Heart right ventricle (tissue), 16 donors: ENCODE measurements around the gene ZSCAN4. TPM values are rescaled to one million over a fixed set of nuclear protein-coding genes. Genes with fewer than 3 reads are reported as not detected.

Experiments used
- ATAC-seq, 8 donors: fragments of 200-7000 bp; cut with Tn5 transposase; one replicate each; pipeline ENCODE4 v1.9.1; 2020; ENCODE audit warnings: mild to moderate bottlenecking in 8 of 8, moderate library complexity in 8 of 8, moderate number of reproducible peaks in 1 of 8
- DNase-seq, 2 donors: peaks; one replicate each; pipeline ENCODE4 v3.0.0-alpha.2; 2020
- H3K27ac ChIP-seq, 10 donors: fragments of 200-600 bp; sonication (generic) in 2 of 10; one replicate each; pipeline versions ENCODE4 v1.5.0 to v1.8.0; 2020 to 2022; ENCODE audit warnings: mild to moderate bottlenecking in 3 of 10
- H3K27me3 ChIP-seq, 7 donors: fragments of 200-600 bp; one replicate each; pipeline ENCODE4 v1.8.0; 2021 to 2022; ENCODE audit warnings: mild to moderate bottlenecking in 2 of 7
- H3K36me3 ChIP-seq, 9 donors: fragments of 200-600 bp; sonication (generic) in 1 of 9; one replicate each; pipeline versions ENCODE4 v1.5.0 to v1.8.0; 2020 to 2022; ENCODE audit warnings: mild to moderate bottlenecking in 2 of 9
- H3K4me1 ChIP-seq, 9 donors: fragments of 200-600 bp; sonication (generic) in 1 of 9; one replicate each; pipeline versions ENCODE4 v1.5.0 to v1.8.0; 2020 to 2022; ENCODE audit warnings: mild to moderate bottlenecking in 4 of 9
- H3K4me3 ChIP-seq, 10 donors: fragments of 200-600 bp; sonication (generic) in 2 of 10; one replicate each; pipeline versions ENCODE4 v1.5.0 to v1.8.0; 2020 to 2022; ENCODE audit warnings: mild to moderate bottlenecking in 7 of 10, moderate library complexity in 2 of 10
- H3K9me3 ChIP-seq, 11 donors: fragments of 200-600 bp in 10 of 11; sonication (generic) in 2 of 11; one replicate each; pipeline versions ENCODE4 v1.5.0 to v1.8.0; 2013 to 2022; ENCODE audit warnings: mild to moderate bottlenecking in 2 of 11, control low read depth in 1 of 11, moderate library complexity in 1 of 11
- CTCF ChIP-seq, 9 donors: fragments of 200-600 bp; sonication (generic) in 2 of 9; IDR thresholded peaks; one replicate each; pipeline versions ENCODE4 v1.5.0 to v1.8.0; 2021 to 2022; ENCODE audit warnings: antibody characterized with exemption in 9 of 9, mild to moderate bottlenecking in 5 of 9, moderate library complexity in 1 of 9
- WGBS, 2 donors: extraction: QIAGEN DNeasy Blood & Tissue Kit; methylation state at CpG; one replicate each; pipeline ENCODE4 v1.1.7; 2013; ENCODE audit warnings: inconsistent platforms in 1 of 2; 5-methylcytosine and 5-hydroxymethylcytosine counted together
- intact Hi-C, 10 donors: fragments of 100-400 bp; cut with DNase I; formaldehyde crosslinking; loops; one replicate each; pipeline versions ENCODE4 v1.11.1 to v1.14.2; 2022
- polyA plus RNA-seq, 2 donors: library from polyadenylated mRNA; stranded (reverse); fragments of 200-250 nt; gene quantifications; one replicate each; pipeline ENCODE4 v1.2.3, GENCODE V29; 2013
- total RNA-seq, 10 donors: library from RNA; stranded (reverse); fragmentation: NEBNext Ultra II Directional in 3 of 10; extraction: Animal tissue kit (Norgen Biotek cat#: 25700) in 3 of 10; gene quantifications; one replicate each; pipeline versions ENCODE4 v1.2.1 to v1.2.4, GENCODE V29; 2021 to 2023
- donor health status: Arrhythmogenic right ventricular cardiomyopathy.
- donor health status: ischemic (EF 13 %, LVEDD 7.1; RV severe dilation, severe dysfunction).
- donor health status: healthy with polysubstance abuse.
- donor health status: DM: no; HTN: yes; CAD: no.
- donor health status: DM: no; HTN: no; CAD: no.
- donor health status: ischemic (EF 25% LVEDD 6.9; RV normal size, moderate dysfunction).
- donor health status: ischemic (EF 25% LVEDD 5.7; RV mildly dilated, moderate dysfunction).
- donor health status: healthy.
- donor health status: DM: yes; HTN: yes; CAD: no.
- donor health status: Ischemic cardiomyopathy.
- donor health status: ischemic (EF 35%, LVEDD 5.7; RV mildly dilated, moderate dysfunction).
- donor health status: nonischemic (EF 11% LVEDD 7.7; RV severe dilation, severe dysfunction).
- donor health status: DM: yes; HTN: yes; CAD: no.
- donor health status: PGD.
- donor health status: ischemic (EF 29% LVEDD 5.4; RV normal size, mild dysfunction).
- donor health status: nonischemic (EF 23%, LVEDD 6.1; RV moderate dilation, normal function).

ZSCAN4 gene
- total and polyA plus RNA-seq, 12 donors, result 0.03 to 0.57 (median 0.19) TPM; not detected in 5

GRCh38 chr19:57719424-57719823, 50.7 kb downstream of the ZSCAN4 start:
- intact Hi-C loops, result no loop called here
- H3K36me3 ChIP-seq, result peaks cover 4 to 64% (median 42%) of the 10 kb centered on the region in 9 donors
- H3K4me1 ChIP-seq, result no peaks in the 10 kb centered on the region
- no peak overlapping the region for H3K4me3 ChIP-seq
- H3K9me3 ChIP-seq, result peaks cover 0 to 100% (median 48%) of the 10 kb centered on the region in 11 donors
- H3K27me3 ChIP-seq, result no peaks in the 10 kb centered on the region
- no peak for ATAC-seq
- TF ChIP-seq CTCF (IDR thresholded peaks at IDR 0.05), result no peak
- DNase-seq, result no peak
- no peak overlapping the region for H3K27ac ChIP-seq

DNA sequence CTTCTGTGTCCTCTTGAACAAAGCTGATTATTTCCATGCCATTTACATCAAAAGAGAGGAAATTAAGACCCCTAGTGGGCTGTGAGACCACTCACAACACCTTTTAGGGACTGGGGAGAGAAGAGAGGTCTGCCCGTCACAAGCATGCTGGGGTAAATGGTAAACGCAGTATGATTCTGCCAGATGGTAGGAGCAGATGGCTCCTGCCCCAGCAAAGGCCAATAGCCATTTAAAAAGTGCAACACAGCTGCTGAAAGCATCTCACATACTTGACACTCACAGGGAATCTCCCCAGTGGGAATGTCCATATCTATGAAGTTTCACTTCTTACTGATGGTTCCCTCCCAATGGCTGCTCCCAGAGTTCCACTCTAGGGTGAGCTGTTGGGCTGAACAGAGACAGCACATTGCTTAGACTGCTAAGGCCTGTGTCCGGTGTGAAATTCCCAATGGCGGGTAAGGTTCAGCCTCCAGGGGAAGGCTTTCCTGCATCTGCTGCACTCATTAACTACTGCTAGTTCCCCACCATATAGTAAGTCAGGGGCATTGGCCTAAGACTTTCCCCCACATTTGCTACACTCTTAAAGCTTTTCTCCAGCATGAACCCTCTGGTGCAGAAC, 51.3 kb downstream of the ZSCAN4 start:
- H3K4me3 ChIP-seq, result no peak overlapping the region
- H3K36me3 ChIP-seq, result peaks cover 4 to 63% (median 41%) of the 10 kb centered on the region in 9 donors
- peaks cover 0 to 100% (median 52%) of the 10 kb centered on the region in 11 donors for H3K9me3 ChIP-seq
- no peaks in the 10 kb centered on the region for H3K27me3 ChIP-seq
- 92 to 93% methylated on average over 4 of the region's 4 CpGs for WGBS, 2 donors
- no peaks in the 10 kb centered on the region for H3K4me1 ChIP-seq
- DNase-seq (no peak), ATAC-seq (no peak)
- no peak overlapping the region for H3K27ac ChIP-seq
- intact Hi-C loops, result loop anchor here in 1 of 10 donors (5.0 kb wide), 1 partner anchor 582 kb away; no protein-coding TSS in a partner anchor
- TF ChIP-seq CTCF (IDR thresholded peaks at IDR 0.05), result no peak

- Histone ChIP-seq H3K36me3 (peaks cover 4 to 66% (median 41%) of the 10 kb centered on the region in 9 donors), H3K9me3 (peaks cover 0 to 99% (median 59%) of the 10 kb centered on the region in 11 donors), H3K27ac (no peak overlapping the region), H3K4me3 (no peak overlapping the region), H3K27me3 (no peaks in the 10 kb centered on the region), H3K4me1 (no peaks in the 10 kb centered on the region)
- no peak for TF ChIP-seq CTCF (IDR thresholded peaks at IDR 0.05)
- ATAC-seq, result no peak
- intact Hi-C loops, result loop anchor here in 1 of 10 donors (5.0 kb wide), 1 partner anchor 581 kb away; no protein-coding TSS in a partner anchor
- no peak for DNase-seq
- 97 to 99% methylated on average over 10 of the region's 10 CpGs for WGBS, 2 donors
Measured at GRCh38 chr19:57720878-57721277, 52.1 kb downstream of the ZSCAN4 start.

Other genes with a start within 250 kb of the ZSCAN4 start
- 1 to 10 TPM; 1.7 to 7.7 (median 2.4) TPM for gene ZNF749, start 233.6 kb upstream of the ZSCAN4 start, total RNA-seq
- gene ZNF749, start 233.6 kb upstream of the ZSCAN4 start, polyA plus RNA-seq, result 10 to 100 TPM in 1 of 2 donors, 1 to 10 TPM in 1; 2.9 to 12.8 TPM
- gene VN1R1, start 211.8 kb upstream of the ZSCAN4 start, total RNA-seq, result 1 to 10 TPM; 1.9 to 6.5 (median 4.5) TPM
- 1 to 10 TPM in 1 of 2 donors, under 1 TPM in 1; 0.88 to 1.8 TPM for gene VN1R1, start 211.8 kb upstream of the ZSCAN4 start, polyA plus RNA-seq
- 10 to 100 TPM; 18.6 to 27.4 (median 23.2) TPM for gene ZNF772, start 191.4 kb upstream of the ZSCAN4 start, total RNA-seq
- gene ZNF772, start 191.4 kb upstream of the ZSCAN4 start, polyA plus RNA-seq, result 1 to 10 TPM; 2.4 to 2.7 TPM
- gene ZNF419, start 181.2 kb upstream of the ZSCAN4 start, total RNA-seq, result 1 to 10 TPM; 5.4 to 9.1 (median 7.8) TPM
- 1 to 10 TPM; 5.0 to 9.2 TPM for gene ZNF419, start 181.2 kb upstream of the ZSCAN4 start, polyA plus RNA-seq
- gene ZNF773, start 169.0 kb upstream of the ZSCAN4 start, total RNA-seq, result 1 to 10 TPM; 3.1 to 6.4 (median 5.0) TPM
- 1 to 10 TPM; 2.4 to 3.2 TPM for gene ZNF773, start 169.0 kb upstream of the ZSCAN4 start, polyA plus RNA-seq
- gene ZNF549, start 141.6 kb upstream of the ZSCAN4 start, total RNA-seq, result 1 to 10 TPM; 3.0 to 5.1 (median 3.8) TPM
- 1 to 10 TPM; 2.1 to 2.9 TPM for gene ZNF549, start 141.6 kb upstream of the ZSCAN4 start, polyA plus RNA-seq
- gene ZNF550, start 109.1 kb upstream of the ZSCAN4 start, total RNA-seq, result 1 to 10 TPM; 4.6 to 9.7 (median 7.5) TPM
- gene ZNF550, start 109.1 kb upstream of the ZSCAN4 start, polyA plus RNA-seq, result 1 to 10 TPM; 3.3 to 6.7 TPM
- 1 to 10 TPM; 2.9 to 6.5 (median 4.6) TPM for gene ZNF416, start 90.0 kb upstream of the ZSCAN4 start, total RNA-seq
- 1 to 10 TPM; 1.7 to 3.0 TPM for gene ZNF416, start 90.0 kb upstream of the ZSCAN4 start, polyA plus RNA-seq
- gene ZIK1, start 84.8 kb upstream of the ZSCAN4 start, total RNA-seq, result 1 to 10 TPM; 2.7 to 5.4 (median 4.5) TPM
- gene ZIK1, start 84.8 kb upstream of the ZSCAN4 start, polyA plus RNA-seq, result 1 to 10 TPM; 1.2 to 3.7 TPM
- gene ZNF530, start 69.0 kb upstream of the ZSCAN4 start, total RNA-seq, result 1 to 10 TPM; 3.2 to 5.6 (median 4.4) TPM
- 1 to 10 TPM; 4.7 to 5.8 TPM for gene ZNF530, start 69.0 kb upstream of the ZSCAN4 start, polyA plus RNA-seq
- gene ZNF134, start 54.7 kb upstream of the ZSCAN4 start, total RNA-seq, result 10 to 100 TPM in 8 of 10 donors, 1 to 10 TPM in 2; 9.5 to 18.0 (median 12.7) TPM
- 1 to 10 TPM; 5.4 to 6.2 TPM for gene ZNF134, start 54.7 kb upstream of the ZSCAN4 start, polyA plus RNA-seq
- 10 to 100 TPM in 6 of 10 donors, 1 to 10 TPM in 4; 9.2 to 14.1 (median 10.4) TPM for gene ZNF211, start 35.8 kb upstream of the ZSCAN4 start, total RNA-seq
- gene ZNF211, start 35.8 kb upstream of the ZSCAN4 start, polyA plus RNA-seq, result 10 to 100 TPM in 1 of 2 donors, 1 to 10 TPM in 1; 5.7 to 26.6 TPM
- gene ZNF551, start 13.0 kb downstream of the ZSCAN4 start, total RNA-seq, result 1 to 10 TPM; 3.3 to 5.5 (median 4.1) TPM
- 1 to 10 TPM; 1.8 to 1.9 TPM for gene ZNF551, start 13.0 kb downstream of the ZSCAN4 start, polyA plus RNA-seq
- gene ZNF154, start 40.3 kb downstream of the ZSCAN4 start, total RNA-seq, result 1 to 10 TPM; 2.8 to 5.7 (median 4.4) TPM
- gene ZNF154, start 40.3 kb downstream of the ZSCAN4 start, polyA plus RNA-seq, result 1 to 10 TPM; 1.2 to 6.4 TPM
- gene ZNF671, start 58.7 kb downstream of the ZSCAN4 start, total RNA-seq, result 10 to 100 TPM in 1 of 10 donors, 1 to 10 TPM in 9; 5.8 to 10.4 (median 7.7) TPM
- gene ZNF671, start 58.7 kb downstream of the ZSCAN4 start, polyA plus RNA-seq, result 1 to 10 TPM; 3.9 to 6.8 TPM
- gene ZNF776, start 77.9 kb downstream of the ZSCAN4 start, total RNA-seq, result 10 to 100 TPM in 9 of 10 donors, 1 to 10 TPM in 1; 9.5 to 18.0 (median 13.4) TPM
- gene ZNF776, start 77.9 kb downstream of the ZSCAN4 start, polyA plus RNA-seq, result 1 to 10 TPM; 4.1 to 6.5 TPM
- gene ZNF586, start 100.7 kb downstream of the ZSCAN4 start, total RNA-seq, result 10 to 100 TPM in 6 of 10 donors, 1 to 10 TPM in 4; 7.6 to 14.4 (median 11.0) TPM
- gene ZNF586, start 100.7 kb downstream of the ZSCAN4 start, polyA plus RNA-seq, result 1 to 10 TPM; 6.7 to 8.8 TPM
- 1 to 10 TPM; 1.9 to 6.6 (median 2.7) TPM for gene ZNF552, start 146.0 kb downstream of the ZSCAN4 start, total RNA-seq
- 1 to 10 TPM; 1.5 to 3.9 TPM for gene ZNF552, start 146.0 kb downstream of the ZSCAN4 start, polyA plus RNA-seq
- 1 to 10 TPM; 5.3 to 8.1 (median 7.1) TPM for gene ZNF587B, start 161.4 kb downstream of the ZSCAN4 start, total RNA-seq
- gene ZNF587B, start 161.4 kb downstream of the ZSCAN4 start, polyA plus RNA-seq, result 1 to 10 TPM; 1.3 to 7.5 TPM
- 10 to 100 TPM; 16.0 to 24.8 (median 20.0) TPM for gene ZNF587, start 180.9 kb downstream of the ZSCAN4 start, total RNA-seq
- gene ZNF587, start 180.9 kb downstream of the ZSCAN4 start, polyA plus RNA-seq, result 10 to 100 TPM in 1 of 2 donors, 1 to 10 TPM in 1; 4.2 to 39.1 TPM
- 10 to 100 TPM in 9 of 10 donors, 1 to 10 TPM in 1; 6.2 to 14.8 (median 12.6) TPM for gene ZNF814, start 220.1 kb downstream of the ZSCAN4 start, total RNA-seq
- gene ZNF814, start 220.1 kb downstream of the ZSCAN4 start, polyA plus RNA-seq, result 10 to 100 TPM in 1 of 2 donors, 1 to 10 TPM in 1; 8.7 to 26.1 TPM
- 10 to 100 TPM in 5 of 10 donors, 1 to 10 TPM in 5; 6.5 to 14.0 (median 9.9) TPM for gene ZNF417, start 247.7 kb downstream of the ZSCAN4 start, total RNA-seq
- gene ZNF417, start 247.7 kb downstream of the ZSCAN4 start, polyA plus RNA-seq, result 1 to 10 TPM; 1.8 to 5.8 TPM